GM18508 (cell line): Measurements from ENCODE around the gene OR4K17.
"Not testable (repeated sequence)": the region's sequence is repeated elsewhere in the genome, so short reads cannot be mapped to it uniquely, and the experiment has no call there.

Experiments
- ATAC-seq: cut with Tn5 transposase; IDR thresholded peaks from one replicate; pipeline ENCODE4 v1.9.1; 2021; ENCODE audit warnings: moderate number of reproducible peaks; ENCODE audit not compliant: insufficient read depth, unreplicated experiment

The OR4K17 gene, protein sequence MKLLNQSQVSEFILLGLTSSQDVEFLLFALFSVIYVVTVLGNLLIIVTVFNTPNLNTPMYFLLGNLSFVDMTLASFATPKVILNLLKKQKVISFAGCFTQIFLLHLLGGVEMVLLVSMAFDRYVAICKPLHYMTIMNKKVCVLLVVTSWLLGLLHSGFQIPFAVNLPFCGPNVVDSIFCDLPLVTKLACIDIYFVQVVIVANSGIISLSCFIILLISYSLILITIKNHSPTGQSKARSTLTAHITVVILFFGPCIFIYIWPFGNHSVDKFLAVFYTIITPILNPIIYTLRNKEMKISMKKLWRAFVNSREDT

DNA sequence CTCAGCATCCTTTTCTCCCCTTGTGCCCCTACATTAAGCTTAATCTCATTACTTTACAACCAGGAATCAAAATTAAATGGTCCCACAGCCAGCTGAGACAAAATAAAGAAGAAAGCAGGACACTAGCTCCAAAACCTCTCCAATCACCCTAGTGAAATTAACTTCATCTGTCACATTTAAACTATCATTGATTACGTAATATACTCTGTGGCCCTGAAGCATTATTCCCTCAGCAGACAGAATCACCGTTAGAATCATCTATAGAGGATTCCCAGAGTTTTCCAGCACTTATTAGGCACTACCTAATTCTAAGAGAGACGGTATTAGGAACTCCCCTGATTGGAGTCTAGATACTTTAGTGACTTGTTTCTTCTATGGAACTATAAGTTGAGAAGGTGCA lies at the start of gene OR4K17:
Gene OR4K17 (plus strand): TSS at position 302 of the 400 bp plus-strand sequence. CDS start 6,761 bp downstream, outside the sequence.
- ATAC-seq = no peak

DNA sequence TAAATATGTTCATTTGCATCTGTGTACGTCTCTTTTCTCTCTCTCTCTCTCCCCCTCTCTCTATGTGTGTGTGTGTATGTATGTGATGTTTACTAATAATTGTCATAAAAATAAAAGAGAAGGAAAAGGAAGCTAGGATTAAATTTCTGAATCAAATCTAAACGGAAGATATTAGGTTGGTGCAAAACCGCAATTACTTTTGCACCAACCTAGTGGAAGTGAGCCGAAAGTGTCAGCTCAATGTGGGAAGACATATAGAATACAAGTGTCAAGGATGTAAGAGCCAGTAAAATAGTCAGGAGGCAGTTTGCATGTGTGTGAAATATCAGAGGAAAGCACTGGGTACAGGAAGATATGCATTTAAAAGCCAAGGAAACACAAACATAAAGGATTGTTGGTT lies 18.5 kb upstream of the OR4K17 start:
- no peak for ATAC-seq

DNA sequence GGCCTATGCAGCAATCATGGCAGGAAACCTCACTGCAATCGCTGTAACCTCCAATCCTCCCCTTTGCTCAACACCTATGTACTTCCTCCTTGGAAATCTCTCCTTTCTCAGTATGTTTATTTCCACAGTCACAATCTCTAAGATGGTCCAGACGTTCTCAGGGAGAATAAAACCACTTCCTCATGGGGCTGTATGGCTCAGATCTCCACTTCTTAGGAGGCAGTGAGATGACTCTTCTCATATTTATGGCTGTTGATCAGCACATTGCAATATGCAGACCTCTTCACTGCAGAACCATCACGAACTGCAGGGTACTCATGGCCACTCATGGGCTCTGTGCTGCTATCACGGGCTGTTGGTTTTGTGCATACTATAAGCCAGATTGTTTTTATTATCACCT lies 17.1 kb upstream of the OR4K17 start:
- no peak for ATAC-seq

DNA sequence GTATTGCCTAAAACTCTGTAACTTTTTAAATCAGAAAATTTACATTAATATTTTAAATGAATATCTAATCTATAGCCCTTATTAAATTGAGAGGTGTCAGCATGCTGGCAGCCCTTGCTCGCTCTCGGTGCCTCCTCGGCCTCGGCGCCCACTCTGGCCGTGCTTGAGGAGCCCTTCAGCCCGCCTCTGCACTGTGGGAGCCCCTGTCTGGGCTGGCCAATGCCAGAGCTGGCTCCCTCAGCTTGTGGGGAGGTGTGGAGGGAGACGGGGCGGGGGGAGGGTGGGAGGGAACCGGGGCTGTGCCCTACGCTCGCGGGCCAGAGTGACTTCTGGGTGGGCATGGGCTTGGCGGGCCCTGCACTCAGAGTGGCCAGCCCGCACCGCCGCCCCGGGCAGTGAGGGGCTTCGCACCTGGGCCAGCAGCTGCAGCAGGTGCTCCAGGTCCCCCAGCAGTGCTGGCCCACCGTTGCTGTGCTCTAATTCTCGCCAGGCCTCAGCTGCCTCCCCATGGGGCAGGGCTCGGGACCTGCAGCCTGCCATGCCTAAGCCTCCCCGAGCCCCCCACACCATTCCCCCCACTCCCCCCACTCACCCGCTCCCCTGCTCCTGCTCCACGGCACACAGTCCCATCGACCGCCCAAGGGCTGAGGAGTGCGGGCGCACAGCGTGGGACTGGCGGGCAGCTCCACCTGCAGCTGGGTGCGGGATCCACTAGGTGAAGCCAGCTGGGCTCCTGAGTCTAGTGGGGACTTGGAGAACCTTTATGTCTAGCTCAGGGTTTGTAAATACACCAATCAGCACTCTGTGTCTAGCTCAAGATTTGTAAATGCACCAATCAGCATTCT lies 11.4 kb upstream of the OR4K17 start:
- ATAC-seq = not testable (repeated sequence)

DNA sequence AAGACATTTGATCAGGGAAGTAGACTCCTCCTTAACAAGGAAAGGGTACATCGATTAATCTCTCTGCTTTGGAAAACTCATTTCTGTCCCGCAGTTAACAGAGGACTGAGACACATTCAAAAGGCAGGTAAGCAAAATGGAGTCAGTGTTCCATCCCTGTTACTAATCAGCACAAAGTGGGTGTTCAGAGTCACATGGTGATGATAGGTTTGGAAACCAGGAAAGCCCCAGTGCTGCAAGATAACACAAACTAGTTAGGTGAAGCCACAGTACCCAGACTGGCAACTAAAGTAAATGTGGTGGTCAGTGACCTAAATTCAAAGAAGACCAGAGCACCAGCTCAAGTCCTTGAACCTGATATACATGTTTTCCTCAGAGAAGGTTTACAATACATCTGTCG lies 1.8 kb downstream of the OR4K17 start:
- ATAC-seq = no peak

DNA sequence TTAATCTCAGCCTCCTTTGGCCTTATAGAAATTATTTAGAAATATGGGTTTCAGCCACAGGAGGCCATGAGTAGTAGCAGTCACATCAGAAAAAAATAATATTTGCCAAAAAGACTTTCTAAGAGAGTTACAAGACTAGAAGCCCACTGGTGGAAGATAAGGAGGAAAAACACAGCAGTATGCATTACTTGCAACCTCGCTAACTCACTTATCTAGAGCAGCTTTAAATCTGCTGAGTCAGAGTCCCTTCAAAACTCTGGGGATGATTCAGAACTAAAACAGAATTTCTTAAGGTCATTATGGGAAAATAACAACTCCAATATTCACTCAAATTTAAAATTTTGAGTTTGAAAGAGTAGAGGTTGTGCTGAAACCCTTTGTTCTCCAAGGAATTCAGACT lies 6.2 kb downstream of the OR4K17 start:
- ATAC-seq = no peak

DNA sequence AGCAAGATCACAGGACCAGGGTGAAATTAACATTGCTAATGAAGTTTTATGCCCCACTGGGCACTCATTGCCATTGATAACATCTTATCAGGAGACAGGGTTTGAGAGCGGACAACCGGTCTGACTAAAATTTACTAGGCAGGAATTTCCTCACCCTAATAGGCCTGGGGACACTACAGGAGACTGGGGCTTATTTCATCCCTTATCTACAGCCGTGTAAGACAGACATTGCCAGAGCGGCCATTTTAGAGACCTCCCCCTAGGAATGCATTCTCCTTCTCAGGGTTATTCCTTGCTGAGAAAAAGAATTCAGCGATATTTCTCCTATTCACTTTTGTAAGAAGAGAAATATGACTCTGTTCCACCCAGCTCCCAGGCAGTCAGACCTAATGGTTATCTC lies 8.3 kb downstream of the OR4K17 start:
- no peak for ATAC-seq

DNA sequence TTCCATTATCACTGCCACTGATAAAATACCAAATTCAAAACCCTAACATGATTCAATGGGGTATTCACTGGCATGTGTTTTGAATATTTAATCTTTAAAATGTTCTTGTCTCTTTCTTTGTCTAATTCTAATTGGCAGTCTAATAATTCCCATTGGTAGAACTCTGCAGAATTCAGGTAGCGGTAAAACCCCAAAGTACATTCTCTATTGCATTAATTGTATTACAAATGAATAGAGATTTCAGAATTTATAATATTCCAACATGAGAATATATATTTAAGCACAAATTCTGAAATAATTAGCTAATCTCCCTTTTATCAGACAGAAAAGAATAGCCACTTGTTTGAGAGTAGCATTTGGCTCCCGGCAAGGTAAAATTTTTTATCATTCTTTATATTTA lies 28.0 kb downstream of the OR4K17 start, which contains the start of gene OR4N5:
Gene OR4N5 (plus strand): TSS at position 301 of the 400 bp plus-strand sequence. CDS start 4,916 bp downstream, outside the sequence.
- ATAC-seq = no peak

DNA sequence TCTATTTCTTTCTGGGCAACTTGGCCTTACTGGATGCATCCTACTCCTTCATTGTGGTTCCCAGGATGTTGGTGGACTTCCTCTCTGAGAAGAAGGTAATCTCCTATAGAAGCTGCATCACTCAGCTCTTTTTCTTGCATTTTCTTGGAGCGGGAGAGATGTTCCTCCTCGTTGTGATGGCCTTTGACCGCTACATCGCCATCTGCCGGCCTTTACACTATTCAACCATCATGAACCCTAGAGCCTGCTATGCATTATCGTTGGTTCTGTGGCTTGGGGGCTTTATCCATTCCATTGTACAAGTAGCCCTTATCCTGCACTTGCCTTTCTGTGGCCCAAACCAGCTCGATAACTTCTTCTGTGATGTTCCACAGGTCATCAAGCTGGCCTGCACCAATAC lies 33.4 kb downstream of the OR4K17 start:
- ATAC-seq = no peak

DNA sequence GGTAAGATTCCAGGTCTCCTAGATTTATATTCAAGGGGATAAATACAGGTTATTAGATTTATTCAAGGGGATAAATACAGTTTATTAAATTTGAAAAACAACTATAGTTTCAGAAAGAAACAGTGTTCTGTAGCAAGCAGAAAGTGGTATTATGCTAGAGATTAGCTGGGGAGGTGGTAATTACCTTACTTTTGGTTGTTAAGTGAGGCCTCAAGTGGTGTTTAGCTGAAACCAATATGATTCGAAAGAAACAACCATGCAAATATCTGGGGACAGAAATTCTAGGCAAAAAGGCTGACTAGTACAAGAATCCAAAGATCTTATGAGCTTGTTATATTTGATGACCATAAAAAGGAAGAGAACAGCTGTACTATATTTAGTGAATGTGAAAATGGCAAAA lies 34.3 kb downstream of the OR4K17 start:
- no peak for ATAC-seq

DNA sequence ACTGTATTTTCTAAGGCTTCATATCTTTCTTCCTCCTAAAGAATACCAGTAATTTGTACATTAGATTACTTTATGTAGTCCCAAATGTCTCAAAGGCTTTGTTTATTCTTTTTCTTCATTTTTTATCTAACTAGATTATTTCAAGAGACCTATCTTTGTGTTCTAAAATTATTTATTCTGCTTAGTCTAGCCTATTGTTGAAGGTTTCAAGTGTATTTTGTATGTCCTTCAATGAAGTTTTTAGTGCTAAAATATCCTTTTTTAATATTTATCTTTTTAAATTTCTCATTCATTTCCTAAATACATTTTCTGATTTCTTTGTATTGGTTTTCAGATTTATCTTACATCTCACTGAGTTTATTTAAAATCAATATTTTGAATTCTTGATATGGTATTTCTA lies 53.9 kb downstream of the OR4K17 start:
- ATAC-seq = no peak

DNA sequence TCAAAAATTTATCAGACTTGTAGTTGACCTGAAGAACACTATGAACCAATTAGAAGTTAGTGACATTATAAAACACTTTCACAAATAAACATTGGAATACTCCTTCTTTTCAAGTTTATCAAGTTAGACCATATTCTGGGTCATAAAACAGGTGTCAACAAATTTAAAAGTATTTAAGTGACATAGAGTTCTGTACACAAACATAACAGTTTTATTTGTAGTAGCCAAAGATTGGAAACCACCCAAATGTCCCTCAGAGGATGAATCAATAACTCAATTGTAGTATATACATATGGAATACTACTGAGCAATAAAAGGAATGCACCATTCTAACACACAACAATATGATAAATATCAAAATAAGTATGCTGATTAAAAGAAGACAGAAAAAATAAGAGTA lies 56.6 kb downstream of the OR4K17 start:
- no peak for ATAC-seq

DNA sequence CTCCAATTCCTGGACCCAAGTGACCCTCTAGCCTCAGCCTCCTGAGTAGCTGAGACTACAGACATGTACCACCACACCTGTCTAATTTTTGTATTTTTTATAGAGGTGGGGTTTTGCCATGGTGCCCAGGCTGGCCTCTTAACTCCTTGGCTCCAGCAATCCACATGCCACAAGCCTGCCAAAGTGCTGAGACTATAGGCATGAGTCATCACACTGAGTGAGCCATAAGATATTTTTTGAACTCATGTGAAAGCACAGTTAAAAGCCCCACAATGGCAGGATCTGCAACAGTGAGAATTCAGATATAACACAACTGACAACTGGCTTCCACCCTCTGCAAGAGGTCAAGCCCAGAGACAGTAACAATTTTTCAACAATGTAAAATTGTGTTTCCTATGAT lies 59.3 kb downstream of the OR4K17 start:
- not testable (repeated sequence) for ATAC-seq
